ENCODE results near the gene LDAH.

Gene LDAH

DNA sequence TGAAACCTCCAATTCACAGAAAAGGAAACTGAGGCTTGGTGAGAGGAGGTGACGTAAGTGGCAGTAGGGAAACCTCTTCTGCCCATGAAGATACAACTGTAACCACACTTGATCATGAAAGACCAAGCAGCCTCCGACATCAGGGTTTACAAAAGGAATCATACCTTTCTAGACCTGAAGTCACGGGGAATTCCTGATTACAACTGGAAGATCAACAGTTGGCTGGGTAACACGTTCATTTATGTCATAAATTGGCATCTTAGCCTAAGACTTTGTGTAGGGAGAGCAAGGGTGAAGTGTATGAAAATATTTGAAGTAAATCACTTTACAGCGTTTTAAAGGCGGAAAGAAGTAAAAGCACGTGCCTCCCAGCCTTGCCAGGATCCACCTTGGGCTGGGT is 172.9 kb downstream of the LDAH start:
- DNase-seq, result no peak

DNA sequence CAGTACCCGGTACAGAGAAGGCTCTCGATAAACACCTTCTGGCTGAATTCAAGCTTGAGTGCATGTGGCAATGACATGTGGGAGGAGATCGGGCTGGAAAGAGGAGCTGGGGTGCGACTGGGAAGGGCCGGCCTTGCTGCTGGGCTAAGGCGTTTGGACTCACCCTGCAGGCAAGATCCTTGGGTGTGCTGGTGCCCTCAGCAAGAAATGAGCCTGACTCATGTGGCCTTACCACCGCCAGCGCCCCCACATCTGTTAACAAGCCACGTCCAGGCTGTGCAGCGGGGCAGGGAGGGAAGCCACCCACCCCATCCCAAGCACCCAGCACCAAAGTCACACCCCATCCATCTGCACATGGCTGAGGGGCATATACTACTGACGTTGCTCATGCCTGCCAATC is 173.3 kb downstream of the LDAH start:
- no peak for DNase-seq

DNA sequence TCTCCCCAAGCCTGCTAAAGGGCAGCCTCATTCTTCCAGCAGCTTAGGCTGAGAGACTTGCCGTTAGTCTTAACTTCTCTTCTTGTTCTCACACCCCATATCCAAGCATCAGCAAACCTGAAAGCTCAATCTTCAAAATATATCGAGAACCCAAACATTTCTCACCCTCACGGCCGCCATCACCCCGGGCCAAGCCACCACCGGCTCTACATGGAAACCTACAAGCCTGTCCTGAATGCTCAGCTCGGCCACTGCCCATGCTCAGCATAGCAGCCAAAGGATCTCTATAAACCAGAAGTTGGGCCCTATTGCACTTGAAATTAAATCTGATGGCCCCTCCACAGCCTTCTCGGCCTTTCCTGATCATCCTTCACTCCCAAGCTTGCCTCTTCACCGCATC is 174.1 kb downstream of the LDAH start:
- DNase-seq, result no peak

DNA sequence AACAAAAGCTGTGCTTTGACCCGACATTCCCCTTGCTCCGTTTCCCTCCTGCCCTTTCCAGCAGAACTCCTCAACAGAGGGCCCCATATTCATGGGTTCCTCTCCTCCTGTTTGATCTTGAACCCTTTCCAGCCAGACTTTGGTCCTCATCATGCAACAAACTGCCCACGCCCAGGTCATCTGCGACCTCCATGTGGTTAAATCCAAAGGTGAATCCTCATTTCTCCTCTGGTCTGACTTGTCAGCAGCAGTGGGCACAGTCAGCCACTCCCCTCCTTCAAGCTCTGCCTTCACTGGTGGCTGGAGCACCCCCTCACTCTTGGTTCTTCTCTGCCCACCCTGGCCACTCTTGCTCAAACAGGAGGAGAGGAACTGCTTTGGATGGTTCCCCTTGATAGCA is 174.7 kb downstream of the LDAH start:
- DNase-seq, result no peak

DNA sequence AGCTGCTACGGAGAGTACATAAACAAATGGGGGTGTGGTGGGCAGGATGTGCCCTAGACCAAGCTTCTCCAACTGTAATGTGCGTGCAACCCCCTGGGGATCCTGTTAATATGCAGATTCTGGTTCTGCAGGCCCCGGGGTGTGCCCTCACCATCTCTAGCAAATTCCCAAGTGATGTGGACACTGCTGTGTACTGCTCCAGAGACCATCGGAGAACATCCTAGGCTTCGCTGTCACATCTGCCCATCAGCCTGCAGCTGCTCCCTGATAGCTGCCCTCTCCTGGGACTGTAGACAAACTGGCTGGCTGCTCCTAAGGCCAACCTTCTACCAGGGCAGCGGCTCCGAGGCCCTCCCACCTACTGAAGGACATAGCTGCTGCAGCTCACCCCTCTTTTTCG is 175.2 kb downstream of the LDAH start:
- DNase-seq, result no peak

DNA sequence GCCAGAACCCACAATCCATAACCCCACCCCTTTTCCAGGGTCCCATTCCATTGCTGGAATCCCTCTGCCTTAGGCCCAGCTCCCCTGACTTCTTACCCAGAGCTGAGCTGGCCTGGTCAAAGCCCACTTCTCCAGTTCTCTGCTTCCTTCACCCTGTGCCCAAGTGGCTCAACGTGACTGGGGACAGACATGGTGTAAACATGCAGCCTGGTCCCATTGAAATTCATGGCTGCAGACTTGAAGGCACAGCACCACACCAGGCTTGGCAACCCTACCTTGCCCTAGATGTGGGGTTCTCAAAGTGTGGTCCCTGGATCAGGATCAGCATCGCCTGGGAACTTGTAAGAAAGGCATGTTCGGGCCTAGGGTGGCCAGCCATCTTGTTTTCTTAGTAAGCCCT is 175.7 kb downstream of the LDAH start:
- DNase-seq, result no peak

DNA sequence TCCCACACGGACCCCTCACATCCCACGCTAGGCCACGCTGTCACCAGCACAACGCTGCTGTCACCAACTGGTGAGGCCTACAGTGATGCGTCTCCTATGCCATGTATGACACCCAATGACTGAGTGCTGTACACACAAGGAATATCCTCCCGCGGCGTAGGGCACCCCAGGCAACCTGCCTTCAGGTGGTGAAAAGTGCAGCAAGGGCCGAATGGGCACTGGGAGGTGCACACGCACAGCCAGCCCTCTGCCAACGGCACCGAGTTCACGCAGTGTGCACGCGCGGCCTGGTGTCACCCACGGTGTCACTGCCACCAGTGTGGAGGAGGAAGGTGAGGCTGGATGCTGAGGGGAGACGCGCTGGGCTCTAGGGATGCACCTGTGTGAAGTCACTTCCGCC is 176.5 kb downstream of the LDAH start:
- DNase-seq, result no peak

DNA sequence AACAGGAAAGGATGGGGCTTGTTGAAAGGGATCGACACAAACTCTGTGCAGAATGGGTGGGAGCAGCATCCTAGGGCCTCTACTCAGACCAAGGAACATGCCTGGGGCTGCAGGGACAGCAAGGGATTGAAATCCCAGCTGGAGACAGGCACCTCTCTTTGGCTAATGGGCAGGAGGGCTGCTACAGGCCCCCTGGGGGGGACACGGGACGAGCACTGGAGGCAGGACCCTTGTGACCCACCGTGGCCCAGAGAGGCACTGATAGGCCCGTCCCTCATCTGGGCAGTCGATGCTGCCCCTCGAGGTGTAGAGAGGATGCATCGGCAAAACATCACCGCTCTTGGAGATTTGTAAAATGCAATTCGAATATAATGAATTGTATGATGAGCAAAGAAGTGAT is 177.1 kb downstream of the LDAH start:
- no peak for DNase-seq

DNA sequence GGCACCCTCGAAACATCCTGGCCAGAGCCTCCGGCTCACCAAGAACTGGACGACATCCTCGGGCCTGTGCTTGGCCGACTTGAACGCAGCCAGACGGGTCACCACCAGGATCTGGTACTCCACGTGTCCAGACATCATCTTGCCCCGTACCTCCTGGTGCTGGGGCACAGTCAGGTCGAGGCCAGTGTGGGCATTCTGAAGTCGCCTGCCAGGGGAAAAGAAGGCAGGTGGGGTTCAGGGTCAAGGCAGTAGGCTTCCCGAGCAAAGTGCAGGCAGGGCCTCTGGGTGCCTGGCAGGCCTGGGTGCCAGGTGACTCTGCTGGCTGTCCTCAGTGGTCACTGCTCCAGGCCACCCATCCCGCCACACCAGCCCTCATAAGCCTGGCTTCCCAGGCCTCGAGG is 177.6 kb downstream of the LDAH start:
- DNase-seq, result no peak

DNA sequence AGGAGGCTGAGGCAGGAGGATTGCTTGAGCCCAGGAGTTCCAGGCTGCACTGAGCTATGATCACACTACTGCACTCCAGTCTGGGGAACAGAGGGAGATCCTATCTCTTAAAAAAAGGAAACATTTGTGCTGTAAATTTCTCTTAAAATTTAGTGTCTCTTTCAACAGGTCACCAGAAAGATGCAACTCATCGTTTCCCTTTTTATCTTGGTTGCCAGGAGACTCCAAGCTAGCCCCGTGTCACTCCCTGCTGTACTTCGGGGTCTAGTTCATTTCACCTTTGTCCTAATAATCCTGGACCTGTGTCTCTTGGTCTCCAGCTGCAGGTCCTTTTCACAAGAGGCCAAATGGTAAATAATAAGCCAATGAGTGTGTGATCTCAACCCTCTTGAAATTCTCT is 179.1 kb downstream of the LDAH start:
- no peak for DNase-seq

DNA sequence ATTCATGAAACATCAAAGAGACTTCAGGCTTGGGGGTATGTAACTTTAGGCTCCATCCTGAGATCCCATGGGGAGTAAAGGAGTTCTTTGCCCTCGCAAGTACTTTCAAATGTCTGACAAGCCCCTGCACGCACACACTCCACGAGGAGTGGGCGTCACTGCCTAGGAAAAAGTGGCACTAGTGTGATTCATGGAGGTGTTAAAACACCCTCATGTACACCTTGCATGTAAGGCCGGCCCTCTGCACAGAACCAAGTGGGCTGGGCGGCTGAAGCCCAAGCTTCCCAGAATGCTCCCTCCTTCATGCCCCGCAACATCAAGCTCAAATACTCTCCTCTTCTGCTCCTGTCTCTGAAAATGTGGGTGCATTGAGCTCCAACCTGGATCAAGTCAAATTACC is 179.8 kb downstream of the LDAH start:
- DNase-seq, result no peak

DNA sequence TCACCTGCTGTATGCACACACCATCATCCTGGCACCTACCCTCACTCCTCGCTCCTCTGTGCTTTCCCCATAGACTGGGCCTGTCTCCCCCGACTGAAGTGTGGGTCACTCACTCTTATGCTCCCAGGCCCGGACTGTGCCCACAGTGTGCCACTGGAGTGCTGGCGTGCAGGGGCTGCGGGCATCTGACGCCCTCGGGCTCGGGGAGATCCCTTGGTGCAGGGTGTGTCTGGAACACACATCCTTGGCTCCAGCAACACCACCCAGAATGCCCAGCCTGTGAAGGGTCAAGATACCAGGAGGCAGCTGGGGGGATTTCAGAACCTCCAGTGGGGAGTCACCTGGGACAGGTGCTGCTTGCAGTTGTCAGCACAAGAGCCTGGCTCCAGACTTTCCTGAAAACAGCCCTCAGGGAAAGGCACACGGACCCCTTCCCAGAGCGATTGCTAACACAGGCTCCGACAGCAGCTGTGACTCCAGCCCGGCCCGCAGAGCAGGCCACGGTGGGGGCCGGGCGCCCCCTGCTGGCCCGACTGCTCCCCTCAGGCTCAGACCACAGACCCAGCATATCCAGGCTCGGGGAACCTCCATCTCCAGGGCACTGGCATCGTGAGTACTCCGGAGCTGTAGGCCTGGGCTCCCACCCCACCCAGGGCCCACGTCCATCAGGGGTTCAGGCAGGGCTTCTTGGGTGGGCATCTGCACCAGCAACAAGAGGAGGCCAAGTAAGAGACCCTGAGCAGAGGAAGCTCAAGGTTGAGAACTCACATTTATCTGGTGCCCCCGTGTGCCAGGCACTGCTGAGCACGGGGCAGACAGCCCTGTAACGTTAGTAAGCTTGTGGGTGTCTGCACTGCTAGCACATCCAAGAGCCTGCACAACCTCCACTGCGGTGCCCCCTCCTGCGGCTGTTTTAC is 180.6 kb downstream of the LDAH start:
- peak; percentile 81 for DNase-seq

DNA sequence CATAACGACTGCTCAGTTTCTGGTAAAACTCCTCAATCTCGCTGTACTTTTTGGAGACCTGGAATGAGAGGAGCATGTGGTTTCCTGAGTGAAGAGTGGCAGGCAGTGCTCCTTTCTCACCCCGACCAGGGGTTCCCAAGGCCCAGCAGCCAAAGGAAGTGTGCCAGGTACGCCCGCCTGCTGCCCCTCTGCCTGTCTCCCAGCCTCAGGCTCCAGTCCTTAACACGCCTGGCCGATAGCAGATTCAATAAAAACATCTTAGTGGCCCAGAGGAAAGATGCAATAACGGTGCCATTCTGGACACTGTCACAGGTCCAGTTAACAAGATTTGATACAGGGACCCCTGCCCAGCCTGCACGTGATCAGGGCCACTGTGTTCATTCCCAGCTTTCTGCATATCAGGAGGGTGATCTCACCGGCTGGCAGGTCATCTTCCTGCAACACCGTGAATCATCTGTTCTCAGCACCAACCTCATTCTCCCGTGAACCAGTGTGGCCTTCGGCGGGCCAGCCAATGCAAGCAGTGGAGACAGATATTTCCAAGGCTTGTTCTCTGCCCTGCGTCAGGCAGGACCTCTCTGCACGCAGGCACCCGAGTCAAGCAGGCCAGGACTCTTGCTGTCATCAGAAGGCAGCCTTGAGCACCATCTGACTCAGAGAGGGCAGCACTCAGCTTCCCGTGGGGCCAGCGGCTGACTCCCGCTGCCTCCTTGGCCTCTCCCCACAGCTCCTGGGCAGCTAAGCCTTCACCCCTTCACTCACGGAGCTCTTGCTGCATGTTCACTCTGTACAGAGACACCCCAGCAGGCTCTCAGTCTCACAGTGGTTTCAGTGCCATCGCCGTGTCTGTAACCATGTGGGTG is 181.5 kb downstream of the LDAH start:
- DNase-seq, result no peak

DNA sequence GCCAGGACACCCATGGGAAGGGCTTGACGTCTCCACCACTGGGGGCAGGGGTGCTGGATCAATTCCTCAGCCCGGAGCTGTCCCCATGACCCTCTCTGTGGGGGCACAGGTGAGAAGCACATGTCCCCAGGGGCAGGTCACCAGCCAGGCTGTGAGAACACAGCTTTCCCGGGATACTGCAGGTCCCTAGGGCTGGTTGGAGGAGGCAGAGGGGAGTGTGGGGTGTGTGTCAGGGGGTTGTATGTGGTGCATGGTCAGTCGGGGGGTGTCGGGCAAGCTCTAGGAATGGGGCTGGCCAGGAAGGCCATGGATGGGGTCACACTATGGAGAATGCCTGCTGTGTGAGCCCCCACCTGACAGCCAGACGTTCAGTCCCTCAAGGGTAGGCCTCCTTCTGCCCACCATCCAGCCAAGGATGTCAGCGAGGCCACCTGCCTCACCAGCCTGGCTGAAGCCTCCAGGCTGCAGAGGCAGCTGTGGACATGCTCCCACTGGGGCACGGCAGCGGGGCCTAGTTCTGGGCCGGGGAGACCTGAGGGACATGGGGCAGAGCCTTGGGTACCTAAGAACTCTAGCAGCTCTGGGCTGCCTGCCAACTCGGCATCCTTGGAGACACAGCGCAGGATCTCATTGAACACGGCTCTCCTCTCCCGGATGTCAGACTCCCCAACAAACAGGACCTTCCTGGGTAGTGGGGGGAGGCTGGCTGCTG is 182.3 kb downstream of the LDAH start:
- DNase-seq, result no peak

DNA sequence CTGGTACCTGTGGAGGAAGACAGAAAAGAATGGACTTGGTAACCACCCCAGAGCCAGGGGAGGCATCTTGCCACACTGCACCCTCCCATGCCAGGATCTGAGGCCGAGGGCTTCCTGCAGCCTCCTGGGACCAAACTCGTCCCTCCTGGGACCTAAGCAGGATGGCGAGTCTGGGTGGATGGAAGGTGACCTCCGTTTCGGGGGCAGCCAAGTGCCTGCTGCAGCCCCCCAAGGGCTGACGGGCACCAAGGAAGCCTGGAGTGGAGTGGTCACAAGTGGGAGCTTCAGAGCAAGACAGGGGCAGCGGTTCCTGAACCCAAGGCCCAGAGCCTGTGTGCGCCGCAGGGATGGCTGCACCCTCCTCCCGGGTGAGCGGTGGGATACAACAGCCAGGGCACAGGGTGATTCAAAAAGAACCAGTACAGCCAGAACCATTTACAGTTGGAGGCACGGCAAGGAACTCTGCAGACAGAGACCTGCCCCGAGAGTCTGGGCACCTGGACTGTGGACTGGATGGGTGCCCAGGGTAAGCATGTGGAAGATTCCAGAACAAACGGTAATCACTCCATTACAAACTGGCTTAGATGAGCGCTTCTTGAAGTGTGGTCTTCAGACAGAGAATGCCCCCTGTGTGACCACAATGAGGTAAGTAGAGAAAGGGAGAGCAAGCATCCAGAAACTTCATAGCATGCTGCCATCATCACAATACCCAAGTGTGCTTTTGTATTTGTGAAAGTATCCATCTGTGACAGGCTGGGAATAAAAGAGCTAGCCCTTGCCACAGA is 184.1 kb downstream of the LDAH start:
- DNase-seq, result no peak

DNA sequence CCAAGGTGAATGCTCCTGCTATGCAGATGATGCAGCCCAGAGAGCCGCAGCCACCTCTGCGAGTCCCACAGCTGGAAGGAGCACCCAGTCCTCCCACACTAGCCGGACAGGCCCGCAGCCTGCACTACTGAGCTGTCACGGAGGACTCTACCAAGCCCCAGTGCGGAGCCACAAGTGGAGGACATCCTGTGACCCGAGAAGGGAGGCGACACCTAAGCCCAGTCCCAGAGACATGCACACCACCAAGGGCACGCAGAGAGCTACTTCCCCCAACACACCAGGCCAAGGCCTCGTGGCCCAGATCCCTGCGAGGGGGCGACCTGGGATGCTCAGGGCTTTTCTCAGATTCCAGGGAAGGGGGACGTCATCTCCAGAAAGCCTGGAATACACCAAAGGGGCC is 184.9 kb downstream of the LDAH start:
- DNase-seq, result no peak

DNA sequence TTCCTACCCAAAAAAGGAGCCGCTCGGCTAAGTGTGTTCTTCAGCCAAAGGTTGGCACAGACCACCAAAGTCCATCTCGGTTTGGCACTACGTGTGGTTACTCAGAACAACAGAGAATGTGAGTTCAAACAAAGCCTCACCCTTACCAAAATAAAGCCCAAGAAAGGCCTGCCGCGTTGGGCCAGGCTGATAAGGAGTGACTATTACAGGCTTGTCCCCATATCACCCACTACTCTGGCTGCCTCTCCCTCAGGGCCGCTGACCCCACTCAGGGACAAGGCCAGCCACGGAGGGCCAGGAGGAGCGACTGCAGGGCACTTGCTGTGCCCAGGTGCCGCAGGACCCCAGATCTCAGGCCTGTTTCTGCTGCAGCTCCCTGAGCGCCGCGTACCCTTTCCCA is 185.8 kb downstream of the LDAH start:
- DNase-seq, result no peak

DNA sequence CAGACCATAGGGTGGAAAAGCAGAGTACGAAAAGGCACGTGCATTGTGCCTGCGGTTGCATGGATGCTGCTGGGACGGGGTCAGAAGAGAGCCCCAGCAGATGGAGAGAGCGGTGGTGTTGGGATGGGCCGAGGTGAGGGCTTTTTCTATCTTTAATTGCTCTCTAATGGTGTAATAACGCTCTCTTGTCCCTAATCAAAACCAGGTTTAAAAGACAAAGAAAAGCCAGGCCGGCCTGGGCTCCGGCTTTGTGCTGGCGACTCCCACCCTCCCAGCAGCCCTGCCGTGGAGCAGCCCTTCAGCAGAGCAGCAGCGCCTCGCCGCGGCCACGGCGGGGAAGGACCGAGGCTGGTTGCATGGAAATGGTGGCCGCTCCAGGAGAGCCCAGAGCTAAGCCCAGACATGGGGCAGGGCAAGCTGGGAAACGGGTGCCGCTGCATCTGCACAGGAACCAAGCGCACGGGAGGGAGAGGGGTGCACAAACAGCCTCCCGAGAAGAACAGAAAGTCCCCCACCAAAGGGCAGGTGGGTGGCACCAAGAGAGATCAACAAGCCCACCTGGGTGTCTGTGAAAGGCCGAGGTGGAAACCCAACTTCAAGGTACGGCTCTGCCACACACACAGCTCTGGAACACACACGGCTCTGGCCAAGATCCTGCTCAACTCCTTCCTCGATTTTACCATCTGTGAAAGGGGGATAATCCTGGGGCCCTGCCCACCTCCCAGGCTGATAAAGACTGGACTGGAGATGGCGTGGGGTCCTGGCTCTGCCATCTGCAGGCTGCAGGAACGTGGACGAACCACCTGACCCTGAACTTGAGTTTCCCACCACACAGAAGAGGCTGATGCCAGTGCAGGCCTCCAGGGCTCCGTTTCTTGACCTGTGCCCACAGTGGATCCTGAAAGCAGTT is 187.0 kb downstream of the LDAH start:
- peak; percentile 64 for DNase-seq

DNA sequence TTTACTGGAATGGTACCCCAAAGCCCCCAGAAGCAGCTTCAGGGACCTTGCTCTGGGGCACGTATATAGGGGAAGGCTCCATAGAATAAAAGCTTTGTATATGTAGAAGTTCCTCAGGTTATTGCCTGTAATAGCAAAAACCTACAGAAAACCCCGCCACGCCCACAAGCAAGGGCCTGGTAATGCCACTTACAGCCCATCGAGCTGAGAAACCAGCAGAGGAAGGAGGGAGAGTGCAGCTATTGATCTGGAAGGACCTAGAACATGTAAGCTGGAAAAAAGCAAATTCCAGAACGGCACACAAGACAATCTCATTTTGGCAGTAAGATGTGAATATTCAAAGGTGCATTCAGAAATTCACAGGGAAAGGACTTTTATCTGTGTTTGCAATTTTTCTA is 187.8 kb downstream of the LDAH start:
- DNase-seq, result no peak

DNA sequence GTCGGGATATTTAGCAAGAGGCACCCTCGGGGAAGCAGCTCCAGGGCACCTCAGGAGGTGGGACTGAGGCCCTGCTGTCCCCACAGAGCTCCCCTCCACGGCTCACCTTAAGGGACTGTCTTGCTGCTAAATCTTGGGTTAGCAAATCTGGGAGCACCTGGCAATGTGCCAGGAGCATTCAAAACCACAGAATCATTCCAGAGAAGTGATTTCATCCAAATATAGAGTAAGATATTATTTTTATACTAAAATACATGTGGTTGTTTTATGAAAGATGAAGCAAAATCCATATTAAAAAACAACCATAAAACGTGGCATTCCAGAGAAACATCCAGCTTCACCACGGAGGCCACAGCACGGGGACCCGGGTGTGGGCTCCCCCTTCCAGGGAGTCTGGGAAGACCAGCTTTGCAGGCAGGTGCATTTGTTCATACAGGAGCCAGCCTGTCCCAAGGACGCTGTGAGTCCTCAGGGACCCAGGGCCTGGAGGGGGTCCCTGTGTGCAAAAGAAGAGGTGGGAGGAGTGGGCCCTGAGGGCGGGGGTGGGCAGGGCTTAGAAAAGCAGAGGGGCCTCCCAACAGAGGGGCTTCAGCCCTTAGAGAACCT is 188.3 kb downstream of the LDAH start:
- no peak for DNase-seq
